GM18505 (cell line): ENCODE data around the gene TRAF1.

Experiments
- ATAC-seq: cut with Tn5 transposase; IDR thresholded peaks from one replicate; pipeline ENCODE4 v1.9.1; 2021; ENCODE audit not compliant: unreplicated experiment
- POLR2A ChIP-seq: IDR thresholded peaks from 4 replicates; pipeline ENCODE4 v1.6.1; 2011; ENCODE audit warnings: borderline replicate concordance; ENCODE audit not compliant: insufficient read depth, insufficient read length; ENCODE audit errors: extremely low read depth

Gene TRAF1

DNA sequence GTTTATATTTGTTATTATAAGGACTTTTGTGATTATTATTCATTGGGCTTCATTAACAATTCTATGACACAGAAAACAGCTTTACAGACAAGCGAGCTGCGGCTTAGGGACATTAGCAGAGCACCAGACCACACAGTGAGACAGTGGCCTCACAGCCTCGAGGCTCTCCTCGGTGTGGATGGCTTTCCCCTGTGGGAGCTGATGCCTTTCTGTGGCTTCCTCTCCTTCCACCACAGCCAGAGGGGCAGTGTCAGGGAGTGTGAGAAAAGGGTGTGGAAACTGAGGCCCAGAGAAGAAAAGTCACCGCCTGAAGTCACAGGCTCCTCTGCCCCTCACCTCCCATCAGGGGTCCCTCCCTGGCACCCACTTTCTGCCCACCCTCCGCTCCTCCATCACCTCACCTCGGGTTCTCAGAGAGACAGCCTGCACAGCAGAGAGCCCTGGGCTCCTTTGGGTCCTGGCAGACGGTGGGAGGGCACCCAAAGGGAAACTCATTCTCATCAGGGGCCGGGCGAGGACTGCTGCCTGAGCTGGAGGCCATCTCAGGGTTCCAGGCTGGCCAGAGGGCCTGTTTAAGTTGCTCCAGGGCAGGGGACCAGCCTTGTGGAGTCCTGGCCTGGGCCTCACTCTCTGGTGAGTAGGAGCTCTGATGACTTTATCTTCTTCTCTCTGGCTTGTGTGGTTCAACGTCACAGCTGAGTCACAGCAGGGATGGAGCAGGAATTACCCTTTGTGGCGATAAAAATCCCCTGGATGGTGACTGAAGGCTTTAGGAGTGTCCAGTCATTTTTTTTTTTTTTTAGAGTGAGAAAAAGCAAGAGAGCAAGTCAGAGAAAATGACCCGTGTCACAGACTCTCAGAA is 830 bp downstream of the TRAF1 start:
- ATAC-seq, result no peak
- TF ChIP-seq POLR2A, result peak; percentile 99

DNA sequence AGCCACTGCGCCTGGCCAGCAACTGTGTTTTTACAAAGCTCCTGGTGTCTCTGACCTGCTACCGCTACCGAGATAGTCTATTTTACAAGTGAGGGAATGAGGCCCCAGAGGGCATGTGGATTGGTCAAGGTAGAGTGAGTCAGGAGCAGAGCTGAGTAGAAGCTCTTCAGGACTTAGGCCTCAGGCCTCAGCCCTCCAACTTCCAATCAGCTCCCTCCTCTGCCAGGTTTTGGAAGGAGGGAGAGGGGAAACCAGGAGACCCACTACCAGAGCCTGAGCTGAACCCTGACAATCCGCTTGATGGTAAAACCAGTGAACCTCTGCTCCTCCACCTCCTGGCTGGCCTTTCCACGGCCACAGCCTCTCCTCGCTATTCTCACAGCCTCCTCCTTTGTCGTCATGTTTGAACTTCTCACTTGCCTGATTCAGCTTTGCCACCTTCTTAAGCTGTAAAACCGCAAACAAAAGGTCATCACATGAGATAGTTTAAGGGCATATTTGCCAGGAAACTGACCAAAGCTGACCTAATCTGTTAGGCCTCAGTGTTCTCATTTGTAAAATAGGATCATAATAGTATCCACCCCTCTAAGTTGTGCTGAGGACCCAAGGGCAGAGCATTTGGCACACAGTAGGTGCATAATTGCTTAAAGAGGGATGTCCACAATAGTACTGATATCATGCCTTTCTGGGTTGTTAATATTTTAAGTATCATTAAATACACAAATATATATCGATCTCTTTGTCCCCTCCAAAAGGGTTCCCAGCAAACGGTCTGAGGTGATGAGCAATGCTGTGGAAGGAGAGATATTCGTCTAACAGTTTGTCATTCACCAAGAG is 1.7 kb downstream of the TRAF1 start:
- peak; percentile 62 for TF ChIP-seq POLR2A
- no peak for ATAC-seq

DNA sequence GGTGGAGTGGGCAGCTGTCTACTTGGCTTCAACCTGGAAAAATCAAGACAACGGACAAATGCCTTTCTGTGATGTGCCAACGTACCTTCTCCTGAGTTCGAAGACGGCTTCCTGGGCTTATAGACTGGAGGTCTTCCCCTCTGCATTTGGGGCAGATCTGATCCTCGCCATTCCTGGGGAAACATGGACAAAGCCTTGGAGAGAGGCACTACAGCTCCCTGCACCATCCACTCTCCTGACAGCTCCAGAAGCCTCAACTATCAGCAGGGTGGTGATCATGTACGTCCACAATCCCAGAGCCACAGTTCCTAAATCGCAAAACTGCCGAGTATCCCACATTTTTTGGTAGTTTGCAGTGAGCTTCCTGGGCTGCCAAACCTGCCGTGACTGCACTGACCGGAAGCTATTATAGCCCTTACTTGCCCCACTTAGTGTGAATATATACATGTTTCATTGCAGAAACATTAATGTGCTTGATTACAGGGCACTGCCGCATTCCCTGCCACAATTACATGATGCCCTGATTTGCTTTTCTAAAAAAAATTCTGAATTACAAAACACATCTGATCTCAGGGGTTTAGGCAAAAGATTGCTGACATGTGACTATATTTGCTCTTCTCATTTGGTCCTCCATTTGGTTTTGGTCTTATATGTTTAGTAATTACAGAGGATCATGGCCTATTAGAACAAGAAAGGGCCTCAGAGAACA is 2.8 kb downstream of the TRAF1 start:
- ATAC-seq, result no peak

DNA sequence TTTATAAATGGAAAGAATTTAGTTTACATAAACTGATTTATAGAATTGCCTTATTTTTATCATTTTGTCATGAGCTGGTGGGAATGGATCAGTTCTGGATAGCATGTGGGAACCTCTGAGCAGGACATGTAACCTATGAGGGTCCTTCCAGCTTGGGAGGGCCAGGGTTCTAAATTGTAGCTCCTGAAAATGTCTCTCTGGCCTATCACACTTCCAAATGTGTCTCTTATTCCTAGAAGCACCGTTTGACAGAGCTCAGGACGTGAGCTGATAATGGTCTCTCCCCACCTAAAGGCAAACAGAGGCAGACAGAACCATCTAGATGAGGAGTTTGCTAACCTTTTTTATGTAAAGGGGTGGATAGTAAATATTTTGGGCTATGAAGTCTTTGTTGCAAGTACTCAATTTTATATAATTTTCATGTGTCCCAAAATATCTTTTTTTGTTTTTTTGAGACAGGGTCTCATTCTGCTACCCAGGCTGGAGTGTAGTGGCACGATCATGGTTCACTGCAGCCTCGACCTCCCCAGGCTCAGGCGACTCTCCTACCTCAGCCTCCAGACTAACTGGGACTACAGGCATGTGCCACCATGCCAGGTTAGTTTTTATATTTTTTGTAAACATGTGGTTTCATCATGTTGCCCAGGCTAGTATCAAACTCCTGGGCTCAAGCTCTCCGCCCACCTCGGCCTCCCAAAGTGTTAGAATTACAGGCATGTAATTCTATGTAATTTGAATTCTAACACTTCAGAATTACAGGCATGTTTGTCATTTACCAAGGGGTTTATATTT is 4.0 kb downstream of the TRAF1 start:
- peak; percentile 49 for TF ChIP-seq POLR2A
- no peak for ATAC-seq

More for the DNA sequence above, 2.8 kb downstream of the TRAF1 start:
- peak; percentile 59 for TF ChIP-seq POLR2A

DNA sequence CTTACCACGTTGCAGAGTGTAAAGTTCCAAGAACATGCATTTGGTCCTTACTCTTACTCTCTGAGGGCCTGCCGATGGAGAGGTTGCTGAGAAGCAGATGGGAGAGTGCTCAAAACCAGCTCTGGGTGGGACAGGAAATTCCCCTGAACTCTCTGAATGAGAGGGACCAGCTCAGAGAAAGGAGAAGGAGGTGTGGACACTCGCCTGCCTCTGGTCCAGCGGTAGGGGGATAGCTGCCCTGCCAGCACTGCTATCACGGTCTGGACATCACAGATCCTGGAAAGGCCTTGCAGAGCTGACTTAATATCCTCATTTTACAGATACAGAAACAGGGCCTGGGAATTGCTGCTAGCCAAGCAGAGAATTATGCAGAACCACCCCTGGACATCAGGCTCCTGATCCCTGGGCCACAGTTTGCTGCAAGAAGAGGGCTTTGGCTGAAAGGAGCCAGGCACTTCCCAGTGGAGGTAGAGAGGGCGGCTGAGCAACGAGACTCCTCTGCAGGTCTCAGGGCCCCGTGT is 4.9 kb downstream of the TRAF1 start:
- ATAC-seq, result no peak
- peak; percentile 67 for TF ChIP-seq POLR2A

DNA sequence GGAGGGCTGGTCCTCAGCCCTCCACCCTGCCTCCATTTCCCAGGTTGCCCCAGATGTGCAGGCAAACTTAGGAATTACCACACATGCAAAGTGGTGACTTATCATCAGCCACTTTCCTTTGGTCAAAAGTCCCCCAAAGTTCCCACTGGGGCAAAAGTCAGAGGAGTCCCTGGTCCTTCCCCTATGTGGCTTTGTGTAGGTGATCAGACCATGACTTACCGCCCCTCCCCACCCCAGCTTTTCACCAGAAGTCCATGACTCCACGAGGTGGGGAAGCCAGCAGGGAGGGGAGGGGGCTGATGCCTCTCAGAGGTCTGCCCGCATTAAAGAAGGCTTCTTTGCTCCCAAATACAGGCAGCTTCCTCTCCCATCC is 5.8 kb downstream of the TRAF1 start:
- no peak for ATAC-seq
- TF ChIP-seq POLR2A, result peak; percentile 28

DNA sequence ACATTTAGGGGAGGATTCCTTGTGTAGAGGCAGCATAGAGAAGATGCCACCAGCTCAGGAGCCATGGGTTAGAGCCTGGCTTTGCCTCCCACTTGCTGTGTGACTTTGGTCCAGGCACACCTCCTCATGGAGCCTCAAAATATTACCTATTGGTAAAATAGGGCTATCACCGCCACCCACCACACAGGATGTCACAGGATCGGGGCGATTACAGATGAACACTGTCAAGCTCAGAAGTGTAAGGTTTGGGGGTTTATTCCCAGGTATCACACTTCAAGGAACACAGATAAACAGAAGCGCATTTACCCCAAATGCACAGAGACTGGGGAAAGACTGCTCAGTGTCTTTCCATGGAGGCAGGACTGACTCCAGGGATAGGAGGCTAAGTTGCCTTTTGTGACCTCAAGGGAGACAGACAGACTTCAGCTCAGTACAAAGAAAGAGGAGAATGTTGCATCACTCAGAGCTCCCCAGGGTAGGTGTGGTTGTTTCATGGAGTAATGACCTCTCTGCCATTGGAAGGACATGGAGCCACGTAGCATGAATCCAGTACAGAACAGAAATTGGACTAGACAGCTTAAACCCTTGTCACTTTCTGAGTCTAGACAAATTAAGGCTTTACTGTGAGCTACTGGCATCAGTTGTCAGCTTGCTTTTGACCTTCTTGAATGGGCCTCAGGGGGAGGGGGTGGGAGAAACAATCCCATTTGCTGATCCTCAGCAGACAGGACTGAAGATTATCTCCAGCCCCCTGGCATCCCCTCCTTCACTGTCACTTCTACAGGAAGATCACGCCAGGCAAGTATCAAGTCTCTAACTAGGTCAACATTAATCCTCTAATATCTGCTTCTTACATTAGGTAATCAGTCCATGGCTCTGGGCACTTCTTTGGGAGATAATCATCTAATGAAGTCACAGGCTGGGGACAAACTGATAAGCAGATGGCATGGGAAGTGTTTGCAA is 6.5 kb downstream of the TRAF1 start:
- TF ChIP-seq POLR2A, result no peak
- no peak for ATAC-seq

DNA sequence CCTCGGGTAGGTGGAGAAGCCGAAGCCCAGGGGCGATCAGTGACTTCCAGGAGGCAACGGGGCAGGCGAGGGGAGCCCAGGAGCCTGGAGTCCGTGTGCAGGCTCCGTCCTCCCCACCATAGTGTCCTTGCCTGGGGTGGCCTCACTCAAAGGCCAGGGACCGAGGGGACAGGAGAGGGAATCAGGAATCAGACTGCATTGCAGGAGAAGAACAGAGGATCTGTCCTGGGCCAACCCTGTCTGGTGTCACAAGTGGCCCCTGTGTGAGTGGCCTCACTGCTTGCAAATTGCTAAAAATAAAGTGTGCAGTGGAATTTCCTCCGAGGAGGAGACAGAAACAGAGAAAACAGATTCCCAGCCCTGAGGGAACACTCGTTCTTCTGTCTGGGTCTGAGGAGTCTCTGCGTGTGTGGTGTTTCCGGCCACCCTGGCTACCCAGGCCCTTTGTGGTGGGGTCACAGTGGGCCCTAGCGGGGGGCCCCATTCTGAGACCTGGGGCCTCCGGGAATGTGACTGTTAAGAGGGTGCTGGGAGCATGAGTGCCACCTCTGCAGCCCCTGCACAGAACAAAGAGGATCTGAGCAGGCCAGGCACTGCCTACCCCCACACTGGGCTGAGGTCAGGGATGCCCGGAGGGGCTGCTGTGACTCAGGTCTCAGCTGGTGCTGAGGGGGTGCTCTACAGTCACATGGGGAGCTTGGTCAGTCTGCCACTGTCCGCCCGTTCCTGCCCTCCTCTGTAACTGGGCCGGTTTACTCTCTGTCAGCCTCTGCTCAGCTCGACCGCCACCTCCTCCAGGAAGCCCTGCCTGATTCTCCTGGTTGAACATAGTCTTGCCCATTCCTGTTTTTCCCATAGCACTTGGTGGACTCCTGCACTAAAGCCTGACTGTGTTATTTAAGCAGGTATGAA is 7.4 kb downstream of the TRAF1 start:
- no peak for ATAC-seq
- TF ChIP-seq POLR2A, result peak; percentile 24

DNA sequence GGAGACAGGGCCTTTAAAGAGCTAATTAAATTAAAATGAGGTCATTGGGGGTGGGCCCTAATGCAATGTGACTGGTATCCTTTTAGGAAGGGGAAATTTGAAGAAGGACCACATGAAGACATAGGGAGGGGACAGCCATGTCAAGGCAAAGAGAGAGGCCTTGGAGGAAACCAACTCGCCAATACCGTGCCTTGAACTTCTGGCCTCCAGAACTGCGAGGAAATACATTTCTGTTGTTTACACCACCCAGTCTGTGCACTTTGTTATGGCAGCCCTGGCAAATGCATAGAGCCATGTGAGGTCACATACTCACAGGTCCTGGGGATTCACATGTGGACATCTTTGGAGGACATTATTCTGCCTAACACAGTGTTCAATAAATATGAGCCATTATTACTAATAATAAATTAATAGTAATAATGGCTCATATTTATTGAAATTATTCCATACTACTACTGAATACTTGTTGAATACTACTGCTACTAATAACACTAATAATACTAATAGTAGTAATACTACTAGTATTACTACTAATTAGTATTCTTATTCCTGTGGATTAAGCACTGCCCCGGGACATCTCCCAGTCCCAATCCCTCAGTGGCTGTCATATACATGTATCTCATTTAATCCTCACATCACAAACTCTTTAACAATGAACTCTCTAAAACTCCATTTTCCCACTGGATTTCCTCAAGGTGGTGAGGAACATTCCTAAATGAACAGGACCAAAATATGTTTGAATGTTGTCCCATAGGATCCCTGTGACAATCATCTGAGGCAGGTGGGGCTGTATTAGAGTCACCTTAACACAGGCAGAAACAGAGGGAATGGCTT is 8.4 kb downstream of the TRAF1 start:
- no peak for ATAC-seq

More for the DNA sequence above, 8.4 kb downstream of the TRAF1 start:
- TF ChIP-seq POLR2A, result no peak
